HEK293 (cell line): ENCODE data around the gene BAD.

ENCODE experiments used
- BCL6B ChIP-seq: fragments of 450-650 bp; formaldehyde crosslinking; IDR thresholded peaks from 2 replicates; pipeline ENCODE4 v1.5.1; 2017; ENCODE audit warnings: missing biosample characterization, missing genetic modification characterization
- GLI2 ChIP-seq: fragments of 450-650 bp; formaldehyde crosslinking; IDR thresholded peaks from 2 replicates; pipeline ENCODE4; 2017; ENCODE audit warnings: missing biosample characterization, missing genetic modification characterization, low read depth, borderline replicate concordance
- KLF16 ChIP-seq: fragments of 450-650 bp; formaldehyde crosslinking; IDR thresholded peaks from 2 replicates; pipeline ENCODE4 v1.5.1; 2017; ENCODE audit warnings: missing biosample characterization, missing genetic modification characterization
- MYNN ChIP-seq: fragments of 450-650 bp; formaldehyde crosslinking; IDR thresholded peaks from 2 replicates; pipeline ENCODE4 v1.5.1; 2016; ENCODE audit warnings: missing biosample characterization, missing genetic modification characterization, borderline replicate concordance
- PRDM1 ChIP-seq: fragments of 450-650 bp; formaldehyde crosslinking; IDR thresholded peaks from 2 replicates; pipeline ENCODE4; 2016; ENCODE audit warnings: missing biosample characterization, missing genetic modification characterization
- RBAK ChIP-seq: fragments of 450-650 bp; formaldehyde crosslinking; IDR thresholded peaks from 2 replicates; pipeline ENCODE4 v1.5.1; 2016; ENCODE audit warnings: missing biosample characterization, missing genetic modification characterization
- SCRT1 ChIP-seq: fragments of 450-650 bp; formaldehyde crosslinking; IDR thresholded peaks from 2 replicates; pipeline ENCODE4 v1.5.1; 2016; ENCODE audit warnings: missing biosample characterization, missing genetic modification characterization, borderline replicate concordance
- TRIM28 ChIP-seq: IDR thresholded peaks from 2 replicates; pipeline ENCODE4 v1.6.1; 2011; ENCODE audit warnings: low read length, control low read depth, borderline replicate concordance
- ZFP3 ChIP-seq: fragments of 450-650 bp; formaldehyde crosslinking; IDR thresholded peaks from 2 replicates; pipeline ENCODE4 v1.5.1; 2016; ENCODE audit warnings: low read depth, missing biosample characterization, missing genetic modification characterization
- ZNF10 ChIP-seq: fragments of 450-650 bp; formaldehyde crosslinking; IDR thresholded peaks from 2 replicates; pipeline ENCODE4 v1.5.1; 2017; ENCODE audit warnings: missing biosample characterization, missing genetic modification characterization
- ZNF138 ChIP-seq: fragments of 450-650 bp; formaldehyde crosslinking; IDR thresholded peaks from 2 replicates; pipeline ENCODE4 v1.5.1; 2016; ENCODE audit warnings: missing biosample characterization, missing genetic modification characterization, borderline replicate concordance
- ZNF140 ChIP-seq: fragments of 450-650 bp; formaldehyde crosslinking; IDR thresholded peaks from 2 replicates; pipeline ENCODE4 v1.5.1; 2016; ENCODE audit warnings: missing biosample characterization, missing genetic modification characterization
- ZNF211 ChIP-seq: fragments of 450-650 bp; formaldehyde crosslinking; IDR thresholded peaks from 2 replicates; pipeline ENCODE4 v1.5.1; 2016; ENCODE audit warnings: low read depth, missing biosample characterization, missing genetic modification characterization
- ZNF274 ChIP-seq, 2 experiments: fragments of 200-500 bp in 1 of 2; fragments of 450-650 bp in 1 of 2; sonication (Bioruptor generic) in 1 of 2; formaldehyde crosslinking in 1 of 2; IDR thresholded peaks; 2 replicates each; pipeline versions ENCODE4 v1.5.1 to v1.6.1; 2014 to 2016; ENCODE audit warnings: borderline replicate concordance in 1 of 2, inconsistent platforms in 1 of 2, low read length in 1 of 2, missing biosample characterization in 1 of 2, missing genetic modification characterization in 1 of 2
- ZNF335 ChIP-seq: fragments of 450-650 bp; formaldehyde crosslinking; conservative IDR thresholded peaks from 2 replicates; pipeline ENCODE4 v1.5.1; 2016; ENCODE audit warnings: missing biosample characterization, missing genetic modification characterization
- ZNF350 ChIP-seq: fragments of 450-650 bp; formaldehyde crosslinking; IDR thresholded peaks from 2 replicates; pipeline ENCODE4 v1.5.0; 2017; ENCODE audit warnings: missing biosample characterization, mild to moderate bottlenecking, missing genetic modification characterization
- ZNF366 ChIP-seq: fragments of 450-650 bp; formaldehyde crosslinking; conservative IDR thresholded peaks from 2 replicates; pipeline ENCODE4 v1.5.1; 2016; ENCODE audit warnings: missing biosample characterization, missing genetic modification characterization
- ZNF394 ChIP-seq: fragments of 450-650 bp; formaldehyde crosslinking; IDR thresholded peaks from 2 replicates; pipeline ENCODE4 v1.5.1; 2016; ENCODE audit warnings: missing biosample characterization, missing genetic modification characterization, mild to moderate bottlenecking, moderate library complexity, borderline replicate concordance
- ZNF473 ChIP-seq: fragments of 450-650 bp; formaldehyde crosslinking; IDR thresholded peaks from 2 replicates; pipeline ENCODE4 v1.5.1; 2017; ENCODE audit warnings: missing biosample characterization, missing genetic modification characterization
- ZNF501 ChIP-seq: fragments of 450-650 bp; formaldehyde crosslinking; IDR thresholded peaks from 2 replicates; pipeline ENCODE4 v1.5.1; 2016; ENCODE audit warnings: missing biosample characterization, missing genetic modification characterization
- ZNF510 ChIP-seq: fragments of 450-650 bp; formaldehyde crosslinking; IDR thresholded peaks from 2 replicates; pipeline ENCODE4 v1.5.1; 2018; ENCODE audit warnings: mild to moderate bottlenecking, missing genetic modification characterization, missing biosample characterization; ENCODE audit not compliant: insufficient replicate concordance
- ZNF610 ChIP-seq: fragments of 450-650 bp; formaldehyde crosslinking; IDR thresholded peaks from 2 replicates; pipeline ENCODE4 v1.5.1; 2016; ENCODE audit warnings: missing biosample characterization, missing genetic modification characterization, borderline replicate concordance
- ZNF624 ChIP-seq: fragments of 450-650 bp; formaldehyde crosslinking; IDR thresholded peaks from 2 replicates; pipeline ENCODE4 v1.5.1; 2017; ENCODE audit warnings: missing biosample characterization, missing genetic modification characterization
- ZNF747 ChIP-seq: fragments of 450-650 bp; formaldehyde crosslinking; IDR thresholded peaks from 2 replicates; pipeline ENCODE4 v1.5.1; 2016; ENCODE audit warnings: missing biosample characterization, missing genetic modification characterization
- ZNF830 ChIP-seq: fragments of 450-650 bp; IDR thresholded peaks from 2 replicates; pipeline ENCODE4 v1.5.0; 2018; ENCODE audit warnings: missing biosample characterization, missing genetic modification characterization, low read depth, mild to moderate bottlenecking, moderate library complexity
- ZNF837 ChIP-seq: fragments of 450-650 bp; formaldehyde crosslinking; IDR thresholded peaks from 2 replicates; pipeline ENCODE4 v1.5.1; 2016; ENCODE audit warnings: missing biosample characterization, missing genetic modification characterization
- ZNF843 ChIP-seq: fragments of 450-650 bp; formaldehyde crosslinking; IDR thresholded peaks from 2 replicates; pipeline ENCODE4 v1.5.1; 2016; ENCODE audit warnings: missing biosample characterization, missing genetic modification characterization
- ZSCAN30 ChIP-seq: fragments of 450-650 bp; IDR thresholded peaks from 2 replicates; pipeline ENCODE4 v1.5.1; 2018; ENCODE audit warnings: missing biosample characterization, mild to moderate bottlenecking, missing genetic modification characterization, moderate library complexity
- TF ChIP-seq, protein P1 (sequence below): fragments of 450-650 bp; formaldehyde crosslinking; IDR thresholded peaks from 2 replicates; pipeline ENCODE4 v1.5.1; 2016; ENCODE audit warnings: missing biosample characterization, missing genetic modification characterization
- TF ChIP-seq, protein P2 (sequence below): fragments of 450-650 bp; formaldehyde crosslinking; IDR thresholded peaks from 2 replicates; pipeline ENCODE4 v1.5.1; 2016; ENCODE audit warnings: missing biosample characterization, missing genetic modification characterization
- TF ChIP-seq, protein P3 (sequence below): fragments of 450-650 bp; formaldehyde crosslinking; IDR thresholded peaks from 2 replicates; pipeline ENCODE4 v1.5.1; 2016; ENCODE audit warnings: missing biosample characterization, missing genetic modification characterization
- TF ChIP-seq, protein P4 (sequence below): fragments of 450-650 bp; formaldehyde crosslinking; IDR thresholded peaks from 2 replicates; pipeline ENCODE4 v1.5.1; 2017; ENCODE audit warnings: missing biosample characterization, missing genetic modification characterization

Gene BAD

GRCh38 chr11:64230171-64230984 lies 54.1 kb downstream of the BAD start, which contains the start of gene DNAJC4 (continued):
- TF ChIP-seq ZNF473 (tag by site-specific recombination) = no peak
- no peak for TF ChIP-seq GLI2 (tag by site-specific recombination)
- no peak for TF ChIP-seq ZNF501
- TF ChIP-seq ZNF510 (tag by site-specific recombination) = no peak
- no peak for TF ChIP-seq ZNF138 (tag by site-specific recombination)
- TF ChIP-seq, protein P1, sequence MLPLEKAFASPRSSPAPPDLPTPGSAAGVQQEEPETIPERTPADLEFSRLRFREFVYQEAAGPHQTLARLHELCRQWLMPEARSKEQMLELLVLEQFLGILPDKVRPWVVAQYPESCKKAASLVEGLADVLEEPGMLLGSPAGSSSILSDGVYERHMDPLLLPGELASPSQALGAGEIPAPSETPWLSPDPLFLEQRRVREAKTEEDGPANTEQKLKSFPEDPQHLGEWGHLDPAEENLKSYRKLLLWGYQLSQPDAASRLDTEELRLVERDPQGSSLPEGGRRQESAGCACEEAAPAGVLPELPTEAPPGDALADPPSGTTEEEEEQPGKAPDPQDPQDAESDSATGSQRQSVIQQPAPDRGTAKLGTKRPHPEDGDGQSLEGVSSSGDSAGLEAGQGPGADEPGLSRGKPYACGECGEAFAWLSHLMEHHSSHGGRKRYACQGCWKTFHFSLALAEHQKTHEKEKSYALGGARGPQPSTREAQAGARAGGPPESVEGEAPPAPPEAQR (tag by site-specific recombination) = no peak
- TF ChIP-seq MYNN = no peak
- TF ChIP-seq KLF16 (tag by site-specific recombination) = no peak
- TF ChIP-seq, protein P2, sequence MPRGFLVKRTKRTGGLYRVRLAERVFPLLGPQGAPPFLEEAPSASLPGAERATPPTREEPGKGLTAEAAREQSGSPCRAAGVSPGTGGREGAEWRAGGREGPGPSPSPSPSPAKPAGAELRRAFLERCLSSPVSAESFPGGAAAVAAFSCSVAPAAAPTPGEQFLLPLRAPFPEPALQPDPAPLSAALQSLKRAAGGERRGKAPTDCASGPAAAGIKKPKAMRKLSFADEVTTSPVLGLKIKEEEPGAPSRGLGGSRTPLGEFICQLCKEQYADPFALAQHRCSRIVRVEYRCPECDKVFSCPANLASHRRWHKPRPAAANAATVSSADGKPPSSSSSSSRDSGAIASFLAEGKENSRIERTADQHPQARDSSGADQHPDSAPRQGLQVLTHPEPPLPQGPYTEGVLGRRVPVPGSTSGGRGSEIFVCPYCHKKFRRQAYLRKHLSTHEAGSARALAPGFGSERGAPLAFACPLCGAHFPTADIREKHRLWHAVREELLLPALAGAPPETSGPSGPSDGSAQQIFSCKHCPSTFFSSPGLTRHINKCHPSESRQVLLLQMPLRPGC (tag by site-specific recombination) = no peak
- no peak for TF ChIP-seq ZNF350
- no peak for TF ChIP-seq ZSCAN30 (tag by site-specific recombination)
- no peak for TF ChIP-seq ZNF837
- TF ChIP-seq ZFP3 = no peak
- peak; percentile 83 for TF ChIP-seq ZNF335 (tag by site-specific recombination)
- no peak for TF ChIP-seq ZNF747 (tag by site-specific recombination)
- TF ChIP-seq BCL6B (tag by site-specific recombination) = no peak
- TF ChIP-seq PRDM1 (tag by site-specific recombination) = no peak
- TF ChIP-seq ZNF394 (tag by site-specific recombination) = no peak
- no peak for TF ChIP-seq ZNF366
- no peak for TF ChIP-seq ZNF843 (tag by site-specific recombination)
- TF ChIP-seq SCRT1 (tag by site-specific recombination) = no peak; the same call in 1 of the 2 replicates
- TF ChIP-seq ZNF624 = no peak
- TF ChIP-seq, protein P3, sequence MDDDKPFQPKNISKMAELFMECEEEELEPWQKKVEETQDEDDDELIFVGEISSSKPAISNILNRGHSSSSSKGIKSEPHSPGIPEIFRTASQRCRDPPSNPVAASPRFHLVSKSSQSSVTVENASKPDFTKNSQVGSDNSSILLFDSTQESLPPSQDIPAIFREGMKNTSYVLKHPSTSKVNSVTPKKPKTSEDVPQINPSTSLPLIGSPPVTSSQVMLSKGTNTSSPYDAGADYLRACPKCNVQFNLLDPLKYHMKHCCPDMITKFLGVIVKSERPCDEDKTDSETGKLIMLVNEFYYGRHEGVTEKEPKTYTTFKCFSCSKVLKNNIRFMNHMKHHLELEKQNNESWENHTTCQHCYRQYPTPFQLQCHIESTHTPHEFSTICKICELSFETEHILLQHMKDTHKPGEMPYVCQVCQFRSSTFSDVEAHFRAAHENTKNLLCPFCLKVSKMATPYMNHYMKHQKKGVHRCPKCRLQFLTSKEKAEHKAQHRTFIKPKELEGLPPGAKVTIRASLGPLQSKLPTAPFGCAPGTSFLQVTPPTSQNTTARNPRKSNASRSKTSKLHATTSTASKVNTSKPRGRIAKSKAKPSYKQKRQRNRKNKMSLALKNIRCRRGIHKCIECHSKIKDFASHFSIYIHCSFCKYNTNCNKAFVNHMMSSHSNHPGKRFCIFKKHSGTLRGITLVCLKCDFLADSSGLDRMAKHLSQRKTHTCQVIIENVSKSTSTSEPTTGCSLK = no peak
- TF ChIP-seq ZNF830 = no peak
- TF ChIP-seq ZNF211 = no peak
- no peak for TF ChIP-seq ZNF140
- TF ChIP-seq ZNF10 (tag by site-specific recombination) = no peak
- TF ChIP-seq, protein P4, sequence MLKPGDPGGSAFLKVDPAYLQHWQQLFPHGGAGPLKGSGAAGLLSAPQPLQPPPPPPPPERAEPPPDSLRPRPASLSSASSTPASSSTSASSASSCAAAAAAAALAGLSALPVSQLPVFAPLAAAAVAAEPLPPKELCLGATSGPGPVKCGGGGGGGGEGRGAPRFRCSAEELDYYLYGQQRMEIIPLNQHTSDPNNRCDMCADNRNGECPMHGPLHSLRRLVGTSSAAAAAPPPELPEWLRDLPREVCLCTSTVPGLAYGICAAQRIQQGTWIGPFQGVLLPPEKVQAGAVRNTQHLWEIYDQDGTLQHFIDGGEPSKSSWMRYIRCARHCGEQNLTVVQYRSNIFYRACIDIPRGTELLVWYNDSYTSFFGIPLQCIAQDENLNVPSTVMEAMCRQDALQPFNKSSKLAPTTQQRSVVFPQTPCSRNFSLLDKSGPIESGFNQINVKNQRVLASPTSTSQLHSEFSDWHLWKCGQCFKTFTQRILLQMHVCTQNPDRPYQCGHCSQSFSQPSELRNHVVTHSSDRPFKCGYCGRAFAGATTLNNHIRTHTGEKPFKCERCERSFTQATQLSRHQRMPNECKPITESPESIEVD (tag by site-specific recombination) = no peak
- TF ChIP-seq ZNF610 (tag by site-specific recombination) = no peak
- TF ChIP-seq TRIM28 = no peak
- no peak for TF ChIP-seq ZNF274 (IDR thresholded peaks at IDR 0.05; ENCODE audit: low read length)
- TF ChIP-seq ZNF274 (tag by site-specific recombination; IDR thresholded peaks at IDR 0.05; ENCODE audit: borderline replicate concordance) = no peak
- TF ChIP-seq RBAK = no peak
